GM23338 (cell line): ENCODE measurements around the gene SIGLEC6.

Source experiments
- EZH2 ChIP-seq: fragments of 200-600 bp; sonication (generic); IDR thresholded peaks from one replicate; pipeline ENCODE4 v1.8.0; 2017; ENCODE audit warnings: antibody characterized with exemption, mild to moderate bottlenecking, low read depth; ENCODE audit not compliant: unreplicated experiment
- EZH2phosphoT487 ChIP-seq: fragments of 200-600 bp; sonication (generic); IDR thresholded peaks from one replicate; pipeline ENCODE4 v1.8.1; 2018; ENCODE audit warnings: antibody characterized with exemption; ENCODE audit not compliant: unreplicated experiment
- TF ChIP-seq, protein P1 (sequence below), 2 experiments: fragments of 200-600 bp in 1 of 2; sonication (generic) in 1 of 2; conservative IDR thresholded peaks; 2 replicates each; pipeline versions ENCODE4 v1.5.1 to v1.6.1; 2016 to 2017; ENCODE audit warnings: antibody characterized with exemption in 2 of 2, low read depth in 2 of 2, mild to moderate bottlenecking in 2 of 2, moderate library complexity in 1 of 2

DNA sequence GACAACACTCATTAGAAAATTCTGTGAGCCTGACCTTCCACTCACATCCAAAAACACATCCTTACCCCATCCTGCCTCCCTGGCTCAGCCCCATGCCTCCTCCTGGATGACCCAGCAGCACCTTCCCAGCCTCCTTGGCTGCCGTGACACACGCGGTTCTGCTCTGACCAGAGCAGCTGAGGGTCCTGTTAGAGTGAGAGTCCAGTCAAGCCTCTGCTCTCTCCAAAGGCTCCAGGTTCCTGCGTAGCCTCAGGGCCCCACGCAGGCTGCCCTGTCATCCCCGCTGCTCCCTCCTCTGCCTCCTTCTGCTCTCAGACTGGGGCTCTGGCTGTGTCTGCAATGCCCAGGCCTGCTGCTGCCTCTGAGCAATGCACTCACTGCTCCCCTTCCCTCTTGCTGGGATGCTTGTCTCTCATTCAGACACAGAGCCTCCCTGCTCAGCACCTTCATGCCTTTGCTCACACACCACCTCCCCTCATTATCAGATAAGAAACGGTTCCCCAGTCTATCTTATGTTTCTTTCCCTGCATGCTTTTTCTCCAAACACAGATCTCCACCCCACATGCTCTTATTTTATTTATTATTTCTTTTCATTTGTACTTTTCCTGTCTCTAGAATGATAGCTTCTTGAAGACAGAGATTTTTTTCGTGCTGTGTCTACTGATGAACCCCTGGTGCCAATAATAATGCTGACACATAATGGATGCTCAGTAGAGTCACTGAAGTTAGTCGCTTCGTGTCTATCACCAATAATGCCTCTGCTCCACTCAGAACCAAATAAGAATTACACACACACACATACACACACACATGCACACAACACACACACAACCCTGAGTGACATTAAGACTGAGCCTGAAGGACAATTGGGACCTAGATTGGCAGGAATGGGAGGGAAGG is 10.2 kb upstream of the SIGLEC6 start:
- no peak for TF ChIP-seq EZH2phosphoT487
- TF ChIP-seq, protein P1, sequence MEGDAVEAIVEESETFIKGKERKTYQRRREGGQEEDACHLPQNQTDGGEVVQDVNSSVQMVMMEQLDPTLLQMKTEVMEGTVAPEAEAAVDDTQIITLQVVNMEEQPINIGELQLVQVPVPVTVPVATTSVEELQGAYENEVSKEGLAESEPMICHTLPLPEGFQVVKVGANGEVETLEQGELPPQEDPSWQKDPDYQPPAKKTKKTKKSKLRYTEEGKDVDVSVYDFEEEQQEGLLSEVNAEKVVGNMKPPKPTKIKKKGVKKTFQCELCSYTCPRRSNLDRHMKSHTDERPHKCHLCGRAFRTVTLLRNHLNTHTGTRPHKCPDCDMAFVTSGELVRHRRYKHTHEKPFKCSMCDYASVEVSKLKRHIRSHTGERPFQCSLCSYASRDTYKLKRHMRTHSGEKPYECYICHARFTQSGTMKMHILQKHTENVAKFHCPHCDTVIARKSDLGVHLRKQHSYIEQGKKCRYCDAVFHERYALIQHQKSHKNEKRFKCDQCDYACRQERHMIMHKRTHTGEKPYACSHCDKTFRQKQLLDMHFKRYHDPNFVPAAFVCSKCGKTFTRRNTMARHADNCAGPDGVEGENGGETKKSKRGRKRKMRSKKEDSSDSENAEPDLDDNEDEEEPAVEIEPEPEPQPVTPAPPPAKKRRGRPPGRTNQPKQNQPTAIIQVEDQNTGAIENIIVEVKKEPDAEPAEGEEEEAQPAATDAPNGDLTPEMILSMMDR (conservative IDR thresholded peaks at IDR 0.05; ENCODE audit: low read depth in 2 of 2): no peak
- no peak for TF ChIP-seq EZH2
